GM10248 (cell line): ENCODE data around the gene VCPKMT.

Experiments
- CTCF ChIA-PET: fragments of 300-600 bp; sonication (Branson Sonifier 250); formaldehyde crosslinking; extraction: SDS; loops from one replicate; lab custom pipeline; 2021; ENCODE audit warnings: antibody characterized with exemption; lab: Yijun Ruan, JAX
- POLR2A ChIA-PET: fragments of 350-650 bp; sonication (Branson Sonifier 250); formaldehyde crosslinking; extraction: SDS; loops from one replicate; lab custom pipeline; 2020; ENCODE audit warnings: antibody characterized with exemption; lab: Yijun Ruan, JAX
- DNase-seq: peaks from one replicate; pipeline ENCODE4 v3.0.0; 2012; ENCODE audit errors: extremely low spot score
- CTCF ChIP-seq: IDR thresholded peaks from 2 replicates; pipeline ENCODE4 v1.5.1; 2012; ENCODE audit warnings: mild to moderate bottlenecking, low read depth; ENCODE audit errors: extremely low read depth, missing control alignments, control extremely low read depth

VCPKMT gene

GRCh38 chr14:50059763-50060616 lies 56.4 kb downstream of the VCPKMT start:
- no peak for TF ChIP-seq CTCF
- POLR2A ChIA-PET: interaction anchor here (1.6 kb wide), 1 partner anchor 22 kb away, joined by 5 read pairs; no protein-coding TSS in a partner anchor

More at GRCh38 chr14:50059763-50060616, 56.4 kb downstream of the VCPKMT start:
- no peak for DNase-seq
- CTCF ChIA-PET: interaction anchor here (0.9 to 2.7 kb wide), 9 partner anchors 10 to 98 kb away, joined by 3 to 9 read pairs (median 3); no protein-coding TSS in a partner anchor
